NCI-H2196 treated with DMSO at 0.1 percent for 48 hours (cell line): Measurements from ENCODE around the gene ALPP.
"Not testable (repeated sequence)": the region's sequence is repeated elsewhere in the genome, so short reads cannot be mapped to it uniquely, and the experiment has no call there.

Experiments used
- DNase-seq: peaks from one replicate; lab custom pipeline; 2025; ENCODE audit not compliant: unreplicated experiment; lab: John Stamatoyannopoulos, UW

ALPP gene

GRCh38 chr2:232400256-232401015 lies 21.9 kb downstream of the ALPP start:
- DNase-seq, result no peak

GRCh38 chr2:232402518-232402917 lies 24.0 kb downstream of the ALPP start:
- no peak for DNase-seq

GRCh38 chr2:232405943-232406510 lies 27.5 kb downstream of the ALPP start:
- no peak for DNase-seq

- DNase-seq, result no peak
Observed at GRCh38 chr2:232406556-232407310, 28.2 kb downstream of the ALPP start, which contains the start of gene ALPG. Gene ALPG, plus strand, starts transcription at chr2:232406844. Its CDS starts 51 bp downstream, at chr2:232406895.

GRCh38 chr2:232407428-232408150 lies 29.0 kb downstream of the ALPP start:
- not testable (repeated sequence) for DNase-seq

- DNase-seq, result not testable (repeated sequence)
Observed at GRCh38 chr2:232408269-232408668, 29.7 kb downstream of the ALPP start.

GRCh38 chr2:232409617-232410016 lies 31.1 kb downstream of the ALPP start:
- not testable (repeated sequence) for DNase-seq

GRCh38 chr2:232410238-232410900 lies 31.8 kb downstream of the ALPP start:
- no peak for DNase-seq

- DNase-seq, result no peak
Observed at GRCh38 chr2:232411901-232412629, 33.5 kb downstream of the ALPP start.

GRCh38 chr2:232412986-232413385 lies 34.4 kb downstream of the ALPP start:
- no peak for DNase-seq

- no peak for DNase-seq
Observed at GRCh38 chr2:232415138-232415690, 36.7 kb downstream of the ALPP start.

GRCh38 chr2:232415736-232416520 lies 37.4 kb downstream of the ALPP start:
- DNase-seq, result no peak

GRCh38 chr2:232416521-232417470 lies 38.2 kb downstream of the ALPP start:
- no peak for DNase-seq

- DNase-seq, result no peak
Observed at GRCh38 chr2:232417489-232417888, 38.9 kb downstream of the ALPP start.

- DNase-seq, result no peak
Observed at GRCh38 chr2:232418056-232418455, 39.5 kb downstream of the ALPP start.

GRCh38 chr2:232418466-232419244 lies 40.1 kb downstream of the ALPP start:
- no peak for DNase-seq
